ENCODE results near the gene HCN1.

GRCh38 chr5:45741110-45741509, 44.9 kb upstream of the HCN1 start:
- TF ChIP-seq CTCF (tag by site-specific recombination; IDR thresholded peaks at IDR 0.05) (no peak), ZBTB21 (tag by site-specific recombination; IDR thresholded peaks at IDR 0.05) (no peak), ZBTB6 (tag by site-specific recombination; IDR thresholded peaks at IDR 0.05) (no peak)
